Inflammatory macrophage (primary cell): ENCODE results near the gene UROC1.

ENCODE experiments used
- DNase-seq, 2 donors: peaks; one replicate each; pipeline ENCODE4 v3.0.0-alpha.2; 2020 to 2022

The UROC1 gene

GRCh38 chr3:126439346-126439967 lies 78.1 kb downstream of the UROC1 start:
- DNase-seq: no peak

- DNase-seq: no peak
Observed at GRCh38 chr3:126438746-126439145, 78.8 kb downstream of the UROC1 start.

- DNase-seq: no peak
Observed at GRCh38 chr3:126438186-126438585, 79.4 kb downstream of the UROC1 start.

DNA sequence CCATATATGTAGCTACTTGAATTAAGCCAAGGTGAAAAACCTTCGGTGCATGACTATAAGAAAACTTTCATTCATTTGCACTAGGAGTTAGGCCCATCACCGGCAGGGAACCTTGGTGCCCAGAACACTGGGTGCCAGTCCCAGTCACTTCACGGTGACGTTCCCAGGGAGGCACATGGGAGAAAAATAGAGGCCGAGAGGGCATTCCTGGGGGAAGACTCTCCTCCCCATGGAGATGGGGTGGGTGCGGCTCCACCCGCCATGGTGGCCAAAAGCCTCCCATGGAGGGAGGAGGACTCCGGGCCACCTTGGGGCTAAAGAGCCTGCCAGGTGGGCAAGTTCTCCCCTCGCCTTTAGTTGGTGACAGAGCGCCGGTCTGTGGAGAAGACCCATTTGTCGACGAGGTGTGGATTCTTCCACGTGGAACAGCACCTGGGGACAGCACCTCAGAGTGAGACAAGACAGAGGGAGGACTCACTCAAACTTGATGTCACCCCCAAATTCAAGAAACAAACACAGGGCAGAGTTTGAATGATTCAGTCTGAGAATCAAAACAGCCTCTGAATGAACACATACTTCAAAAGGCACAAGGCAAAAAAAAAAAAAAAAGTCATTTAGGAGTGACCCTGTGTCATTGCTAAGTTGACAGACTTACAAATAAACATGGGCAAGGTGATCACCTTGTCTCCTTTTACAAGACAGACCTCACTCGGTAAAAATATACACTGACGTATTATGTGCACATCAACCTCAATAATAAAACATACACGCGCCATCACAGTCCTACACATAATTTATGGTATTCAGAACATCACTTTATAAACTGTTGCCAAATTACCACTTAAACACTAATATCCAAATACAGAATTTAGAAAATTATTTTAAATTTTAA lies 80.5 kb downstream of the UROC1 start:
- no peak for DNase-seq

GRCh38 chr3:126435456-126436315 lies 81.9 kb downstream of the UROC1 start:
- DNase-seq: no peak

DNA sequence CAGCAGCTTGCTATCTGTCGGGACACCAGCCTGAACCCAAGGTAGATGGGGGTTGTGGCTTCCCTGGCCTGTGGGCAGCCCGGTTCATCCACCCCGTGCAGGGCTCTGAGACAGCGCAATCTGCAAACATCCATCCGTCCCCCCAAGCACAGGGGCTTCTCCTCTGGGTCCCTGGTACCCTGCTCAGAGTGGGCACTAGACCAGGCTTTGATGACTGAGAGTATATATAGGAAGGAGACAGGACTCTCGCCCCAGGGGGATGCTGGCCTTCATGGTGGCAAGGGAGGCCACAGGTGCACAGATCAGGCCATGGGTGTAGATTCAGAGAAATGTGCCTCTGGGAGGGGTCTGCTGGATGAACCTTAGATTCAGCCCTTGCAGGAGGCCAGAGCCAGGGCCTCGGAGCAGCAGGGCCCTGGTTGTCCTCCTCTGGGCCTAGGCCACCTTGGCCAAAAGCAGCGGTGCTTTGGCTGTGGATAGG lies 82.6 kb downstream of the UROC1 start:
- no peak for DNase-seq

DNA sequence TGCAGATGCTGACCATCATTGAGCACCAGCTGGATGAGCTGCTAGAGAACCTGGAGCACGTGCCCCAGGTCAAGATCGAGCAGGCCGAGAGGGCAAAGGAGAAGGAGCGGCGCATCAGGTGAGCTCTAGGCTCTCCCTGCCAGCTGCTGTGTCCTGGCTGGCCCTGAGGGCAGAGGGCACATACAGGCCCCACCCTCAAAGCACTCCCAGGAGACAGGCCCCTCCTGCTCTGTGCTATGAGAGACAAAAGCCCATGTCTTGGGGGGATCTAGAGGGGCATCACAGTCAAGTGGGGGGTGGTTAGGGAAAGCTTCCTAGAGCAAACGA lies 83.3 kb downstream of the UROC1 start:
- no peak for DNase-seq

- no peak for DNase-seq
Observed at GRCh38 chr3:126433496-126434263, 83.9 kb downstream of the UROC1 start.

- DNase-seq: no peak
Observed at GRCh38 chr3:126433105-126433430, 84.5 kb downstream of the UROC1 start.

DNA sequence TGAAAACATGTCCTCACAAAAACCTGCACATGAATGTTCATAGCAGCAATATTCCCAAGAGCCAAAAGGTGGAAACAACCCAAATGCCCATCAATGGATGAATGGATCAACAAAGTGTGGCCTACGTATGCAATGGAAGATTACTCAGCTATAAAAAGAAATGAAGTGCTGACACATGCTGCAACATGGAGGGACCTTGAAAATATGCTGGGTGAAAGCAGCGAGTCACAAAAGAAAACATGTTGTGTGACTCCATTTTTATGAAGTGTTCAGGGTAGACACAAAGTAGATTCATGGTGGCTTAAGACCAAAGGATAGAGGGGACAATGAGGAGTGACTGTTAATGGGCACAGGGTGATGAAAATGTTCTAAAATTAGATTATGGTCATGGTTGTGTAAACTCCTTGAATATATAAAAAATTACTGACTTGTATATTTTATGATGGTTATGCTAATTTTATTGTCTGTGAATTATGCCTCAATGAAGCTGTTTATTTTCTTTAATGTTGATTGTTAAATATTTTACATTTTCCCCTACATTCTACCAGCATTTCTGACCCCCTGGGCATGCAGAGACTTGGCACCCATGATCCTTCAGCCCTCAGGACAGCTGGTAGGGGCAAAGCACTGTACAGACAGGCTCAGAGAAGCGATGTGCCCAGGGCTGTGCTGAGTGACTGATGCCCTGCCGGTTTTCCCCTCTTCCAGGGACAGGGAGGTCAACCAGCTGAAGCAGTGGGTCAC lies 85.0 kb downstream of the UROC1 start:
- no peak for DNase-seq
